Gastrocnemius medialis (tissue), 4 donors: ENCODE data around the gene HSBP1L1.

Experiments
- POLR2A ChIP-seq, 2 donors: fragments of 450-650 bp; IDR thresholded peaks; one replicate each; pipeline ENCODE4 v1.6.1; 2017; ENCODE audit warnings: antibody characterized with exemption in 2 of 2, mild to moderate bottlenecking in 2 of 2, moderate library complexity in 2 of 2
- TF ChIP-seq, protein P1 (sequence below), 5 experiments: fragments of 450-650 bp in 3 of 5; fragments of 200-600 bp in 2 of 5; sonication (generic) in 2 of 5; IDR thresholded peaks in 4 of 5; conservative IDR thresholded peaks in 1 of 5; 1 replicate in 4 of 5; 2 replicates in 1 of 5; pipeline ENCODE4 v1.5.1; 2016 to 2019; ENCODE audit warnings: antibody characterized with exemption in 5 of 5, mild to moderate bottlenecking in 3 of 5, moderate library complexity in 3 of 5

DNA sequence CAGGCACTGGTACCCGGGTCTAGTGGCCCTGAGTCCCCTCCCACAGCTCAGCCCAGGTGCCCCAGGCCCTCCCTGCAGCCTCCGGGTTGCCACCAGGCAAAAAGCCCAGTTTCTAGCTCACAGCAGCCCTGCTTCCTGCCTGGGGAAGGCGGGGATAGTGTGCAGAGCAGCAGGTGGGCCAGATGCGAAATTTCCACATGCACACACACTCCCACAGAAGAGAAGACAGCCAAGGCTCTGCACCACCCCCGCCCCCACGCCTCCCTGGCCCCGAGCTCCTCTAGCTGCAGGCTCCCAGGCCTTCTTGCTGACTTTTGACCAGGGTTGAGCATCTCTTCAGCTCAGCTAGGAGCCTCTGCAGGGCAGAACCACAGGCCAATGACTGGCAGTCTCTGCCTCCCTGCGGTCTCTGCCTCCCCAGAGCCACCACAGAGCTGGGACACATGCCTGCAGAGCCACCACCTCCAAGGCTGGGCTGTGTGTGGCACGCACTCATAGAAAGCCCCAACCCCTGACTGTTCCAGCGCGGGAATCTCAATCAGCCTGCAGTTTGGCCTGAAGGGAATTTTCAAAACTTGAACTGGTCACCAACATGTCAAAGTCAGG, 20.2 kb upstream of the HSBP1L1 start:
- no peak for TF ChIP-seq POLR2A (IDR thresholded peaks at IDR 0.05)
- TF ChIP-seq, protein P1, sequence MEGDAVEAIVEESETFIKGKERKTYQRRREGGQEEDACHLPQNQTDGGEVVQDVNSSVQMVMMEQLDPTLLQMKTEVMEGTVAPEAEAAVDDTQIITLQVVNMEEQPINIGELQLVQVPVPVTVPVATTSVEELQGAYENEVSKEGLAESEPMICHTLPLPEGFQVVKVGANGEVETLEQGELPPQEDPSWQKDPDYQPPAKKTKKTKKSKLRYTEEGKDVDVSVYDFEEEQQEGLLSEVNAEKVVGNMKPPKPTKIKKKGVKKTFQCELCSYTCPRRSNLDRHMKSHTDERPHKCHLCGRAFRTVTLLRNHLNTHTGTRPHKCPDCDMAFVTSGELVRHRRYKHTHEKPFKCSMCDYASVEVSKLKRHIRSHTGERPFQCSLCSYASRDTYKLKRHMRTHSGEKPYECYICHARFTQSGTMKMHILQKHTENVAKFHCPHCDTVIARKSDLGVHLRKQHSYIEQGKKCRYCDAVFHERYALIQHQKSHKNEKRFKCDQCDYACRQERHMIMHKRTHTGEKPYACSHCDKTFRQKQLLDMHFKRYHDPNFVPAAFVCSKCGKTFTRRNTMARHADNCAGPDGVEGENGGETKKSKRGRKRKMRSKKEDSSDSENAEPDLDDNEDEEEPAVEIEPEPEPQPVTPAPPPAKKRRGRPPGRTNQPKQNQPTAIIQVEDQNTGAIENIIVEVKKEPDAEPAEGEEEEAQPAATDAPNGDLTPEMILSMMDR (IDR thresholded peaks at IDR 0.05 in 4 of 5, conservative IDR thresholded peaks at IDR 0.05 in 1 of 5) = no peak
